PC-3 (cell line): ENCODE results near the gene FCRLB. TPM values are rescaled to one million over a fixed set of nuclear protein-coding genes. Genes with fewer than 3 reads are reported as not detected.

Source experiments
- ATAC-seq: fragments of 200-7000 bp; cut with Tn5 transposase; 2 replicates; pipeline ENCODE4 v1.9.1; 2020; ENCODE audit warnings: mild to moderate bottlenecking, moderate library complexity
- BruUV-seq: library from RNA; stranded (reverse); fragments of 400-500 nt; replicated peaks from 2 replicates; lab custom pipeline; 2021; lab: Mats Ljungman, UMichigan
- CTCF ChIA-PET: fragments of 300-600 bp; sonication (Branson Sonifier 250); formaldehyde crosslinking; loops from one replicate; lab custom pipeline; 2022; ENCODE audit warnings: antibody characterized with exemption; lab: Charles Lee
- POLR2A ChIA-PET: fragments of 300-600 bp; sonication (Branson Sonifier 250); formaldehyde crosslinking; loops from one replicate; lab custom pipeline; 2022; ENCODE audit warnings: antibody characterized with exemption; ENCODE audit not compliant: unreplicated experiment; lab: Charles Lee
- DNase-seq: peaks from one replicate; pipeline ENCODE4 v3.0.0-alpha.2; 2015
- H2AFZ ChIP-seq: fragments of 300-600 bp; sonication (generic); 2 replicates; pipeline ENCODE4 v1.6.0; 2016; ENCODE audit warnings: antibody characterized with exemption, low read length
- H3F3A ChIP-seq: fragments of 300-600 bp; sonication (generic); one replicate; pipeline ENCODE4 v1.6.0; 2017; ENCODE audit warnings: antibody characterized with exemption, low read length, control low read depth, mild to moderate bottlenecking; ENCODE audit not compliant: unreplicated experiment
- H3K27ac ChIP-seq: fragments of 300-600 bp; sonication (generic); 2 replicates; pipeline ENCODE4 v1.5.1; 2016; ENCODE audit warnings: mild to moderate bottlenecking, low read length
- H3K27me3 ChIP-seq: fragments of 300-600 bp; sonication (generic); 2 replicates; pipeline ENCODE4 v1.6.1; 2016; ENCODE audit warnings: low read length, mixed read lengths
- H3K36me3 ChIP-seq: fragments of 300-600 bp; sonication (generic); 2 replicates; pipeline ENCODE4 v1.6.1; 2016; ENCODE audit warnings: low read depth, mixed run types, low read length, mixed read lengths
- H3K4me1 ChIP-seq: fragments of 300-600 bp; sonication (generic); 2 replicates; pipeline ENCODE4 v1.5.1; 2016; ENCODE audit warnings: low read length; ENCODE audit not compliant: insufficient read depth
- H3K4me2 ChIP-seq: fragments of 300-600 bp; sonication (generic); 2 replicates; pipeline ENCODE4 v1.6.0; 2016; ENCODE audit warnings: low read length
- H3K4me3 ChIP-seq: fragments of 300-600 bp; sonication (generic); 2 replicates; pipeline ENCODE4 v1.5.1; 2016; ENCODE audit warnings: mild to moderate bottlenecking, low read length, mixed read lengths
- H3K79me2 ChIP-seq: fragments of 300-600 bp; sonication (generic); 2 replicates; pipeline ENCODE4 v1.6.1; 2017; ENCODE audit warnings: low read length, mixed read lengths
- H3K9ac ChIP-seq: fragments of 300-600 bp; sonication (generic); 2 replicates; pipeline ENCODE4 v1.6.0; 2016; ENCODE audit warnings: mild to moderate bottlenecking, low read length
- H3K9me2 ChIP-seq: fragments of 300-600 bp; sonication (generic); replicated peaks from 2 replicates; pipeline ENCODE4 v1.6.1; 2016; ENCODE audit warnings: mixed run types, low read length, mixed read lengths
- H3K9me3 ChIP-seq: fragments of 300-600 bp; sonication (generic); 2 replicates; pipeline ENCODE4 v1.6.1; 2016; ENCODE audit warnings: low read length, mixed read lengths
- H4K20me1 ChIP-seq: fragments of 300-600 bp; sonication (generic); 2 replicates; pipeline ENCODE4 v1.6.1; 2016; ENCODE audit warnings: low read length, mixed read lengths
- CTCF ChIP-seq: fragments of 300-600 bp; sonication (generic); conservative IDR thresholded peaks from 2 replicates; pipeline ENCODE4 v1.5.1; 2017; ENCODE audit warnings: antibody characterized with exemption, low read depth, mild to moderate bottlenecking, low read length
- EZH2 ChIP-seq: fragments of 300-600 bp; sonication (generic); IDR thresholded peaks from one replicate; pipeline ENCODE4 v1.6.1; 2017; ENCODE audit warnings: antibody characterized with exemption, mild to moderate bottlenecking, low read length; ENCODE audit not compliant: unreplicated experiment
- EZH2phosphoT487 ChIP-seq: fragments of 300-600 bp; sonication (generic); IDR thresholded peaks from 2 replicates; pipeline ENCODE4 v1.6.1; 2018; ENCODE audit warnings: mild to moderate bottlenecking, antibody characterized with exemption, low read length, borderline replicate concordance
- intact Hi-C: fragments of 100-400 bp; cut with micrococcal nuclease; formaldehyde crosslinking; loops from 2 replicates; pipeline ENCODE4 v1.9.0; 2023
- total RNA-seq: library from RNA; depleted of rRNA; stranded (reverse); fragments of >200 nt; gene quantifications from 2 replicates; pipeline ENCODE4 v1.2.3, GENCODE V29; 2014

FCRLB gene
- total RNA-seq, 1 experiment from 2014 or later, result 12.7 TPM

GRCh38 chr1:161702250-161702649 lies 19.1 kb upstream of the FCRLB start:
- DNase-seq (peak; percentile 25), ATAC-seq (peak; percentile 46)
- intact Hi-C loops, result no loop called here
- H3F3A ChIP-seq, result no peaks in the 10 kb centered on the region
- POLR2A ChIA-PET, result no interaction called here
- no peaks in the 10 kb centered on the region for H3K79me2 ChIP-seq
- H3K9ac ChIP-seq, result no peak overlapping the region
- H3K4me2 ChIP-seq, result no peak overlapping the region
- H4K20me1 ChIP-seq, result no peaks in the 10 kb centered on the region
- no peaks in the 10 kb centered on the region for H3K27me3 ChIP-seq
- H3K4me3 ChIP-seq, result no peak overlapping the region
- peaks cover 3% of the 10 kb centered on the region; the same call in 1 of the 2 replicates for H3K4me1 ChIP-seq
- H3K36me3 ChIP-seq, result no peaks in the 10 kb centered on the region
- no TSS peak for BruUV-seq
- H3K27ac ChIP-seq, result no peak overlapping the region
- no peak overlapping the region for H2AFZ ChIP-seq
- H3K9me2 ChIP-seq, result no peaks in the 10 kb centered on the region
- no peaks in the 10 kb centered on the region for H3K9me3 ChIP-seq
- CTCF ChIA-PET, result no interaction called here
- TF ChIP-seq CTCF, result no peak
- no peak for TF ChIP-seq EZH2
- TF ChIP-seq EZH2phosphoT487, result no peak

- BruUV-seq, result no TSS peak
- H2AFZ ChIP-seq, result no peak overlapping the region
- no peak overlapping the region for H3K4me3 ChIP-seq
- ATAC-seq (no peak), DNase-seq (no peak)
- no peaks in the 10 kb centered on the region for H3K27me3 ChIP-seq
- H3K9ac ChIP-seq, result no peak overlapping the region
- H3K4me2 ChIP-seq, result no peak overlapping the region
- ChIA-PET POLR2A (no interaction called here), CTCF (no interaction called here)
- peaks cover 3% of the 10 kb centered on the region; the same call in 1 of the 2 replicates for H3K4me1 ChIP-seq
- no peak overlapping the region for H3K27ac ChIP-seq
- no peak for TF ChIP-seq CTCF
- no peak for TF ChIP-seq EZH2phosphoT487
- no peak for TF ChIP-seq EZH2
- no peaks in the 10 kb centered on the region for H3K9me2 ChIP-seq
- H3K36me3 ChIP-seq, result no peaks in the 10 kb centered on the region
- H3K9me3 ChIP-seq, result no peaks in the 10 kb centered on the region
- H3K79me2 ChIP-seq, result no peaks in the 10 kb centered on the region
- intact Hi-C loops, result no loop called here
- no peaks in the 10 kb centered on the region for H3F3A ChIP-seq
- H4K20me1 ChIP-seq, result no peaks in the 10 kb centered on the region
Observed at GRCh38 chr1:161705537-161705936, 15.8 kb upstream of the FCRLB start.

GRCh38 chr1:161706113-161706481 lies 15.2 kb upstream of the FCRLB start:
- CTCF ChIA-PET, result no interaction called here
- intact Hi-C loops, result no loop called here

More at GRCh38 chr1:161706113-161706481, 15.2 kb upstream of the FCRLB start:
- Histone ChIP-seq H3K4me1 (peaks cover 3% of the 10 kb centered on the region; the same call in 1 of the 2 replicates), H3K27me3 (no peaks in the 10 kb centered on the region), H3K79me2 (no peaks in the 10 kb centered on the region), H3K36me3 (no peaks in the 10 kb centered on the region), H3K27ac (peak overlapping the region; percentile 38), H3K9me2 (no peaks in the 10 kb centered on the region), H3K4me3 (no peak overlapping the region), H2AFZ (no peak overlapping the region), H3K4me2 (no peak overlapping the region), H3K9ac (no peak overlapping the region), H4K20me1 (no peaks in the 10 kb centered on the region), H3F3A (no peaks in the 10 kb centered on the region), H3K9me3 (no peaks in the 10 kb centered on the region)
- DNase-seq, result no peak
- POLR2A ChIA-PET, result no interaction called here
- BruUV-seq, result no TSS peak
- no peak for ATAC-seq
- TF ChIP-seq CTCF (no peak), EZH2phosphoT487 (no peak), EZH2 (no peak)
